ENCODE data around the gene GNPTG. TPM values are rescaled to one million over a fixed set of nuclear protein-coding genes. Genes with fewer than 3 reads are reported as not detected.

The GNPTG gene
- total RNA-seq, 2 experiments from 2014 or later: 19.0 to 19.1 TPM

DNA sequence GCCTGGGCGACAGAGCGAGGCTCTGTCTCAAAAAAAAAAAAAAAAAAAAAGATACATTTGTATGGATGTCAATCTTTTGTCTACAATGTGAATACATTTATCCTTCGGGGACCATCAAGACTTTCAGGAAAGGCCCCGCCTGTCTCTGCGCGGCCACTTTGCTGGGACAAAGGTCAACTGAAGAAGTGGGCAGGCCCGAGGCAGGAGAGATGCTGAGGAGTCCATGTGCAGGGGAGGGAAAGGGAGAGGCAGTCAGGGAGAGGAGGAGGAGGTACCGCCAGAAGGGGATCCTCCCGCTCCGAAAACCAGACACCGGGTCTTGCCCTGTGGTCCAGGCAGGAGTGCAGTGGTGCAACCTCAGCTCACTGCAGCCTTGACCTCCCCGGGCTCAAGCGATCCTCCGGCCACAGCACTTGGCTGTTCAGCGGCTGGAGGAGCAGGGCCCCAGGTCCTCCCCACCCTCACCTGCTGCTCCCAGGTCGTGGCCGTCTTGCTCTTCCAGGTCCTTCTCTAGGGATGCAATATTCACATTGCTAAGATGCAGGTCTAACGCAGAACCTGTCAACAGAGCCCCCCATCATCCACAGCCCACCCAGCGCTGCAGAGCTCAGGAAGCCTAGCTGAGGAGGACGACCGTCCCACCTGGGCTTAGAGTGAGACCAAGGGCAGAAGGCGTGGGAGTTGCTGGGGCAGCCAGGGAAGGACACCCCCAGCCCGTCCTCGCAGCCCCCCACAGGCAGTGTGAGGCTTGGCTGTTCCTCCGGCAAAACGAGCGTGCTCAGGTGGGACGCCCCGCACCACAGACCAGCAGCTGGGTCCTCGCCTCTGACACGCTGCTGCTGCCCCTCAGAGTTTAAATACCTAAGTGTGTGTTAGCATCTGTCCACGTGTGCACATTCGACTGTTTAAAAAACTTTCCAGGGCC, 19.6 kb downstream of the GNPTG start:
- ChIA-PET CTCF (interaction anchor here (3.5 kb wide), 1 partner anchor 7 kb away, joined by 11 read pairs; no protein-coding TSS in a partner anchor), POLR2A (no interaction called here)
- Mint-ChIP-seq H3K9me3 (no peaks in the 10 kb centered on the region), H3K4me3 (no peak overlapping the region), H3K36me3 (peaks cover under 1% of the 10 kb centered on the region), H3K27me3 (no peaks in the 10 kb centered on the region), H3K27ac (no peak overlapping the region), H3K4me1 (ENCODE audit: low read depth) (no peaks in the 10 kb centered on the region)
- intact Hi-C loops (cut with micrococcal nuclease): no loop called here
- DNase-seq: no peak

DNA sequence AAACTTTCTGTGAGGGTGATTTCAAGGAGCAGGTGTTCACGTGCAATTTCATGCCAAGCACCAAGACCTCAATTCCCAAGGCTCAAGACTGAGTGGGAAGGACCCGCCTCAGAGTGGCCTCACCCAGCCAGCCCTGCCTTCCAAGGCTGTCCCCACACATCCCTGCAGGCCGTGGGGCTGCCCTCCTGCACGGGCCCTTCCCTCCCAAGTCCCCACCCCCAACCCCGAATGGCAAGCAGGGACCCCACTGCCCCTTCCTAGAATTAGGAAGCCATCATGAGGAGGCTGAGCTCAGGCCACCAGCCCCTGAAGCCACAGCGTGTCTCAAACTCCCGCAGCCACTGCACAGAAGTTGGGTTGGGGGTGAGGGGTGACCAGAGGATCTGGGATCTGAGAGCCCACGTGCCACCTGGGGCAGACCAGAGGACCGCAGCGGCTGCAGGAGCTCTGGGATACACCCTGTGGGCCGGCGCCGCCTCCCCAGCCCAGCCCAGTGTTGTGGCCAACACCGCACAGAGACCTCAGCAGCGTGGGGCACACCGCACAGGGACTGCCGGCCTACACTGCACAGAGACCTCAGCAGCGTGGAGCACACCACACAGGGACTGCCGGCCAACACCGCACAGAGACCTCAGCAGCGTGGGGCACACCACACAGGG, 20.7 kb downstream of the GNPTG start:
- Mint-ChIP-seq H3K4me3 (no peak overlapping the region), H3K27ac (no peak overlapping the region), H3K27me3 (no peaks in the 10 kb centered on the region), H3K36me3 (peaks cover 3% of the 10 kb centered on the region), H3K9me3 (no peaks in the 10 kb centered on the region), H3K4me1 (ENCODE audit: low read depth) (no peaks in the 10 kb centered on the region)
- ChIA-PET POLR2A (no interaction called here), CTCF (no interaction called here)
- DNase-seq: no peak
- intact Hi-C loops (cut with micrococcal nuclease): no loop called here

- Mint-ChIP-seq H3K4me1 (ENCODE audit: low read depth) (peaks cover 15% of the 10 kb centered on the region), H3K4me3 (no peak overlapping the region), H3K27ac (no peak overlapping the region), H3K36me3 (peaks cover 6% of the 10 kb centered on the region), H3K9me3 (no peaks in the 10 kb centered on the region), H3K27me3 (no peaks in the 10 kb centered on the region)
- intact Hi-C loops (cut with micrococcal nuclease): no loop called here
- ChIA-PET CTCF (interaction anchor here (1.5 kb wide), 1 partner anchor 11 kb away, joined by 6 read pairs; no protein-coding TSS in a partner anchor), POLR2A (no interaction called here)
- no peak for DNase-seq
These were observed 22.9 kb downstream of the GNPTG start for GRCh38 chr16:1374418-1375297.

GRCh38 chr16:1375298-1375640, 23.5 kb downstream of the GNPTG start:
- H3K36me3 Mint-ChIP-seq: peaks cover 6% of the 10 kb centered on the region
- H3K4me1 Mint-ChIP-seq (ENCODE audit: low read depth): peaks cover 20% of the 10 kb centered on the region
- H3K27me3 Mint-ChIP-seq: no peaks in the 10 kb centered on the region
- no peak overlapping the region for H3K27ac Mint-ChIP-seq
- CTCF ChIA-PET: interaction anchor here (1.5 kb wide), 1 partner anchor 12 kb away, joined by 6 read pairs; no protein-coding TSS in a partner anchor
- no peak for DNase-seq
- H3K9me3 Mint-ChIP-seq: no peaks in the 10 kb centered on the region
- POLR2A ChIA-PET: interaction anchor here (0.6 kb wide), 1 partner anchor 81 kb away, joined by 5 read pairs; no protein-coding TSS in a partner anchor
- intact Hi-C loops (cut with micrococcal nuclease): no loop called here
- H3K4me3 Mint-ChIP-seq: no peak overlapping the region

DNA sequence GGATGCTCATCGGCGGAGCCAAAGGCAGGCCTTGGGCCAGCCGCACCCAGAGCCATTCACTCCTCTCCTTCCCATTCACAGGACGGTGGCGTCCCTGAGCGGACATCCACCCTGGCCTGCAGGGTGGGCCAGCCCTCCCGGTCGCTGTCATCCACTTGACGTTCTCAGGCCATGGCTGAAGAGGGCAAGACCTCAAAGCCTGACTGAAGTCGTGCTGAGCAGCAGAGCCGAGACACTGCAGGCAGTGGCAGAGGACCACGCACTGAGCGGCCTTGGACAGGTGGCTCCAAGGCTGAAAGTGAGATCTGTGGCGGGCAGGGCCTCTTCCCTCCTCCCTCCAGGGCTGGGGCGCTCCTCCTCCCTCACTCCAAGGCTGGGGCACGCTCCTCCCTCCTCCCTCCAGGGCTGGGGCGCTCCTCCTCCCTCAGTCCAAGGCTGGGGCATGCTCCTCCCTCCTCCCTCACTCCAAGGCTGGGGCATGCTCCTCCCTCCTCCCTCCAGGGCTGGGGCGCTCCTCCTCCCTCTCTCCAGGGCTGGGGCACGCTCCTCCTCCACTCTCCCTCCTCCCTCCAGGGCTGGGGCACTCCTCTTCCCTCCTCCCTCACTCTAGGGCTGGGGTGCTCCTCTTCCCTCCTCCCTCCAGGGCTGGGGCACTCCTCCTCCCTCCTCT, 24.1 kb downstream of the GNPTG start:
- H3K4me3 Mint-ChIP-seq: no peak overlapping the region
- no peak for DNase-seq
- CTCF ChIA-PET: interaction anchor here (1.0 kb wide), 1 partner anchor 12 kb away, joined by 3 read pairs; no protein-coding TSS in a partner anchor
- H3K36me3 Mint-ChIP-seq: peaks cover 6% of the 10 kb centered on the region
- H3K9me3 Mint-ChIP-seq: no peaks in the 10 kb centered on the region
- POLR2A ChIA-PET: interaction anchor here (0.6 kb wide), 1 partner anchor 82 kb away, joined by 5 read pairs; no protein-coding TSS in a partner anchor
- peaks cover 20% of the 10 kb centered on the region for H3K4me1 Mint-ChIP-seq (ENCODE audit: low read depth)
- intact Hi-C loops (cut with micrococcal nuclease): no loop called here
- H3K27me3 Mint-ChIP-seq: no peaks in the 10 kb centered on the region
- no peak overlapping the region for H3K27ac Mint-ChIP-seq

DNA sequence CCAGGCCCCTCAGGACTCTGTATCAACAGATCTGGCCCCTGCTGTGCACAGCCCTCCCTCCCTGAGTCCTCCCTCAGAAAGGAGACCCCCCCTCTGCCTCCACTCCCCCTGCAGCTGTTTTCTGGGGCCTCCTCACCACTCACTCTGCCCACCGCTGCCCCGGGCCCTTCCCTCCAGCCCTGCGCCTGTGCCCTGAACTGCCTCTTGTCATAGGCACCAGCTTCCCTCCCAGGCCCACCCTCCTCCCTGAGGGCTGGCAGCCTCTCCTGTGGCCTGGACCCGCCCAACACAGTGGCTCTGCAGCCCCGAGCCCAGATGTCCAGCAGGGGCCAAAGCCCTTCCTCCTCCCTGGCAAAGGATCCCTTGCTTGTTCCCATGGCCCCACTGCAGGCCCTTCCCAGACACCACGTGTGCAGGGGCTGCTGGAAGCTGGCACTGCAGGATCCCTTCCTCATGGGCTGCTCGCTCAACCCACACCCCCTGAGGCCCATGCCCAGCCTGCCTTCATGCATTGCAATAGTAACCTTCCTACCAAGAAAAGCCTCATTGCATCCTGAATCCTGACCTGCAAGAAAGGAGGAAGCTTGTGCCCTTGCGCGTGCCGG, 25.8 kb downstream of the GNPTG start:
- H3K9me3 Mint-ChIP-seq: no peaks in the 10 kb centered on the region
- DNase-seq: no peak
- H3K27me3 Mint-ChIP-seq: no peaks in the 10 kb centered on the region
- H3K36me3 Mint-ChIP-seq: peaks cover 6% of the 10 kb centered on the region
- peaks cover 20% of the 10 kb centered on the region for H3K4me1 Mint-ChIP-seq (ENCODE audit: low read depth)
- peak overlapping the region; percentile 87 for H3K4me3 Mint-ChIP-seq
- ChIA-PET POLR2A (no interaction called here), CTCF (interaction anchor here (0.9 to 4.9 kb wide), 4 partner anchors 7 to 43 kb away, joined by 3 to 49 read pairs (median 8); partner anchors contain the start of gene UQCC4)
- no peak overlapping the region for H3K27ac Mint-ChIP-seq
- intact Hi-C loops (cut with micrococcal nuclease): loop anchor here (2.0 kb wide), 1 partner anchor 43 kb away; the partner anchor contains the start of gene UQCC4

- peak overlapping the region; percentile 87 for H3K4me3 Mint-ChIP-seq
- no peaks in the 10 kb centered on the region for H3K9me3 Mint-ChIP-seq
- no peaks in the 10 kb centered on the region for H3K27me3 Mint-ChIP-seq
- intact Hi-C loops (cut with micrococcal nuclease): loop anchor here (2.0 kb wide), 1 partner anchor 43 kb away; the partner anchor contains the start of gene UQCC4
- H3K4me1 Mint-ChIP-seq (ENCODE audit: low read depth): peaks cover 20% of the 10 kb centered on the region
- POLR2A ChIA-PET: interaction anchor here (0.6 to 1.8 kb wide), 10 partner anchors 12 to 404 kb away, joined by 3 to 6 read pairs (median 4); partner anchors contain the start of genes JPT2, NUBP2, SPSB3 and UBE2I
- H3K36me3 Mint-ChIP-seq: peaks cover 6% of the 10 kb centered on the region
- DNase-seq: no peak
- H3K27ac Mint-ChIP-seq: peak overlapping the region; percentile 90
- CTCF ChIA-PET: interaction anchor here (1.1 to 4.9 kb wide), 5 partner anchors 8 to 43 kb away, joined by 3 to 49 read pairs (median 5); partner anchors contain the start of gene UQCC4
These were observed 26.5 kb downstream of the GNPTG start for GRCh38 chr16:1378087-1378803.

DNA sequence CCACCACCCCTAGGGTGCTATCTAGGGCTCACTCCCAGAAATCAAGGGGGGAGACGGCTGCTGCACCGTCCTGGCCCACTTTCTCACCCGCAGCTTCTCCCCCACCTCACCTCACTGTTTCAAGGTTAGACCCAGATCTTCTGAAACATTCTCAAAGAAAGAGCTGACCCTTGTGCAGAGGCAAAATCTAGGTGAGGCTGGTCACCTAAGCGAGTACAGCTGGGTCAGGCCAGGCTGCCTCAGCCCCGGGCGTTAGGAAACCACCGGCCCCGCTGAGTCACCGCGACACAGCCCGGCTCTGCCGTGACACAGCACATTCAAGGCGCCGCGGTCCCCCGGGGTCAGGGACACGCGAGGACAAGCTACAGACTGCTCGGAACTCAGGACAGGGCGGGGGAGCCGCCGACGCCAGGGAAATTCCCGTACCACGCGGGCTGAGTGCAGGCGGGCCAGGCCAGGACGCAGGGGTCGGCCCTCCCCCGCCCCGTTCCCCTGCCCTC, 27.1 kb downstream of the GNPTG start:
- DNase-seq: peak; percentile 85
- Mint-ChIP-seq H3K4me3 (peak overlapping the region; percentile 87), H3K36me3 (peaks cover 6% of the 10 kb centered on the region), H3K27me3 (no peaks in the 10 kb centered on the region), H3K4me1 (ENCODE audit: low read depth) (peaks cover 20% of the 10 kb centered on the region), H3K9me3 (no peaks in the 10 kb centered on the region), H3K27ac (peak overlapping the region; percentile 90)
- ChIA-PET CTCF (interaction anchor here (1.1 to 4.9 kb wide), 5 partner anchors 9 to 42 kb away, joined by 3 to 49 read pairs (median 5); partner anchors contain the start of gene UQCC4), POLR2A (interaction anchor here (0.6 to 1.8 kb wide), 11 partner anchors 10 to 404 kb away, joined by 3 to 6 read pairs (median 4); partner anchors contain the start of genes JPT2, NUBP2, SPSB3 and UBE2I)
- intact Hi-C loops (cut with micrococcal nuclease): loop anchor here (2.0 kb wide), 1 partner anchor 42 kb away; the partner anchor contains the start of gene UQCC4

DNA sequence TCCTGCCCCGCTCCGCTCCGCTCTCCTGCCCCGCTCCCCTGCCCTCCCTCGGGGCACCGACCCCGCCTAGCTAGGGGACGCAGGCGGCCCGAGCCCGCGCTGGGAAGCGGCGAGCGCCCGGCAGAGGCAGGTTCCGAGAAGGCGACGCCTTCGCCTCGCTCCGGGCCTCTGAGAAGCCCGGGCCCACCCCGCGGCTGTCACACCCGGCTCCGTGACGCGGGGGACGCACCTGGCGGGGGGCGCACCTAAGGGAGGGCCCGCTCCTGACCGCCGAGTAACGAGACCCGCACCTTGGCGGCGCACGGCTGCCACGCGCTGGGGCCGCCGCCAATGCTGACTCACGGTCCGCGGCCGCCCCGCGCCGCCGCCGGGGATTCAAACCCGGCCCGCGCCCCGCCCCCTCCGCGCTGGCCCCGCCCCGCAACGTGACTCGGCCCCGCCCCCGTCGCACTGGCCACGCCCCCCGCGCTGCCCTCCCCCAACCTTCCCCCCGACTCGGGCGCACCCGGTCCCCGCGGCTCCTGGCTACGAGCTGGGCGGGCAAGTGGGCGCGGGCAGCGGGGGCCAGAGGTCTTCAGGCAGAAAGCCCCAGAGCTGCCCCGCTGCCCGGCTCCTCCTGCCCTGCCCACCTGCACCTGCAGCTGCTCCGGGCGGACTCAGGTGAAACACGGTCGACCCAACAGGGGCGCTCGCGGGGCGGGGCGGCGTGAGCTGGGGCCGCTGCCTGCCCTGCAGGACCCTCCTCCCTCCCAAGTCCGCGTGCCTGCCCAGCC, 27.8 kb downstream of the GNPTG start:
- peak overlapping the region; percentile 70 for H3K4me3 Mint-ChIP-seq
- peak overlapping the region; percentile 40 for H3K27ac Mint-ChIP-seq
- ChIA-PET CTCF (interaction anchor here (1.1 to 4.9 kb wide), 5 partner anchors 9 to 41 kb away, joined by 3 to 49 read pairs (median 5); partner anchors contain the start of gene UQCC4), POLR2A (interaction anchor here (0.7 to 1.8 kb wide), 8 partner anchors 10 to 364 kb away, joined by 3 to 6 read pairs (median 4); partner anchors contain the start of genes JPT2 and UQCC4)
- H3K9me3 Mint-ChIP-seq: no peaks in the 10 kb centered on the region
- H3K36me3 Mint-ChIP-seq: peaks cover 6% of the 10 kb centered on the region
- no peaks in the 10 kb centered on the region for H3K27me3 Mint-ChIP-seq
- DNase-seq: peak; percentile 81
- intact Hi-C loops (cut with micrococcal nuclease): loop anchor here (2.0 kb wide), 1 partner anchor 41 kb away; the partner anchor contains the start of gene UQCC4
- H3K4me1 Mint-ChIP-seq (ENCODE audit: low read depth): peaks cover 20% of the 10 kb centered on the region

All from activated CD4-positive, alpha-beta memory T cell treated with anti-CD3 and anti-CD28 coated beads for 36 hours (primary cell).